Left lobe of liver (tissue), 2 donors: Measurements from ENCODE around the gene KDM6A. TPM values are rescaled to one million over a fixed set of nuclear protein-coding genes. Genes with fewer than 3 reads are reported as not detected.
A peak's percentile ranks its signal among the peaks of the same experiment; 100 is the strongest.
"Not testable (repeated sequence)": the region's sequence is repeated elsewhere in the genome, so short reads cannot be mapped to it uniquely, and the experiment has no call there.

Source experiments
- ATAC-seq: fragments of 200-7000 bp; cut with Tn5 transposase; one replicate; pipeline ENCODE4 v1.9.1; 2020; ENCODE audit warnings: mild to moderate bottlenecking, moderate library complexity
- DNase-seq: peaks from one replicate; pipeline ENCODE4 v3.0.0-alpha.2; 2020; ENCODE audit warnings: low spot score
- total RNA-seq: library from RNA; stranded (reverse); gene quantifications from one replicate; pipeline ENCODE4 v1.2.1, GENCODE V29; 2021
- donor health status: DM: no; HTN: no; CAD: no; lungs with moderate emphysema.
- donor health status: DM: no; HTN: yes; CAD: no.

Gene KDM6A
- total RNA-seq, 1 donor from 2014 or later: 8.4 TPM

DNA sequence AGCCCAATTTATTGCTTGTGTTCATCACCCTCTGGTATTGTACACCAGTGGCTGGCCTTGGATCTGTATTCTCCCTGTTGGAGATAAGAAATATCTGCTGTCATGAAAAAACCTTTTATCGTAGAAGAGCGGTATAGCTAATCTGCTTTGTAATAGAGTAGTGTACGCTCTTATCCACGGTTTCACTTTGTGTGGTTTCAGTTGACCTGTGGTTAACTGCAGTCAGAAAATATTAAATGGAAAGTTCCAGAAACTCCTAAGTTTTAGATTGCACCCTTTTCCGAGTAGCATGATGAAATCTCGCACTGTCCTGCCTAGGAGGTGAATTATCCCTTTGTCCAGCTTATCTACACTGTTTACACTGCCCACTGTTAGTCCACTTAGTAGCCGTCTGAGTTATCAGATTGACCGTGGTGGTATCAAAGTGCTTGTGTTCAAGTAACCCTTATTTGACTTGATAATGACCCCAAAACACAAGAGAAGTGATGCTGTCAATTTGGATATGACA, 42.4 kb downstream of the KDM6A start:
- peak; percentile 86 for ATAC-seq

DNA sequence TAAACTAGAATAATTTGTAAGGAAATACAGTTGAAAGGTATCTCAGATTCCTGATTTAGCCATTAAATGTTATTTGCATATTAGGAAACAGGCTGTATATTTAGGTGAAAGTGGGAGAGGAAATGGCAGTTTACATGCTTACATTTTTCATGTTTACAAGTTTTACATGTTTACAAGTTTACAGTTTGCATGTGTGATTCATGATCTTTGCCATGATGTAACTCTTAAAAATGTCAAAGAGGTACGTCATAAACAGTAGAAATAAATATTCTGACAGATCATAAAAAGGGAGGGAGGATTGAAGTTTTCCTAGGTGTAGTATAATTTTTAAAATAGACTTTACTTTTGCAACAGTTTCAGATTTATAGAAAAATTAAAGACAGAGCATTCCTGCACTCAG, 45.7 kb downstream of the KDM6A start:
- no peak for ATAC-seq
- DNase-seq: no peak

More for the DNA sequence above, 42.4 kb downstream of the KDM6A start:
- DNase-seq: no peak

DNA sequence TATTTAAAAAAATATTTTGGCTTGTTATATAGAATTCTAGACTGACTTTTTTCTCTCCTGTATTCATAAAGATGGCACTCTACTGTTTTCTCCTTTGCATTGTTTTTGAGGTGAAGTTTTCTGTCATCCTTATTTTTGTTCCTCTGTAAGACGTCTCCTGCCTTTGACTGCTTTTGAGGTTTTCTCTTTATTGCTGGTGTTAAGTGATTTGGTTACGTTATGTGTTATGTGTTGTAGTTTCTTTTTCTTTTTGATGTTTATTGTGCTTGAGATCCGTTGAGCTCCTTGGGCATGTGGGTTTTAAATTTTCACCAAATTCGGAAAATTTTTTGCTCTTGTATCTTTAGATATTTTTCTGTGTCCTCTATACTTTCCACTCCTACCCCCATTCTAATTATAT, 50.0 kb downstream of the KDM6A start:
- no peak for DNase-seq
- ATAC-seq: no peak

DNA sequence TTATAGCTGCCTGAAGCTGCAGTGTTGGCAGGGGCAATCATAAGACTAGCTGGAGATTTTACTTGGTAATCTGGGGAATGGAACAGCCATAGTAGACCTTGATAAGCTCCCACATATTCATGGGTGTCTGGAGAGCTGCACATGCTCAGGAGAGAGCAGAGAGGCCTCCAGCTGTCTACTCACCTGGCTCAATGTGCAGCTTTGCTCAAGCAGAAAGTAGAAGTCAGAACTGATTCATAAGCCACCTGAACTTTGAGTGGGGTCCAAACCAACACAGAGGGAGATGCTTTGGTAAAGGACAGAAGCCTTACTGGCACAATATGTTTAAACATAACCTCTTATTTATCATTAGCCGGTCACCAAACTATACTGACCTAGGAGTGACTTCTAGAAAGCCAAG, 54.4 kb downstream of the KDM6A start:
- ATAC-seq (peak; percentile 50), DNase-seq (no peak)

DNA sequence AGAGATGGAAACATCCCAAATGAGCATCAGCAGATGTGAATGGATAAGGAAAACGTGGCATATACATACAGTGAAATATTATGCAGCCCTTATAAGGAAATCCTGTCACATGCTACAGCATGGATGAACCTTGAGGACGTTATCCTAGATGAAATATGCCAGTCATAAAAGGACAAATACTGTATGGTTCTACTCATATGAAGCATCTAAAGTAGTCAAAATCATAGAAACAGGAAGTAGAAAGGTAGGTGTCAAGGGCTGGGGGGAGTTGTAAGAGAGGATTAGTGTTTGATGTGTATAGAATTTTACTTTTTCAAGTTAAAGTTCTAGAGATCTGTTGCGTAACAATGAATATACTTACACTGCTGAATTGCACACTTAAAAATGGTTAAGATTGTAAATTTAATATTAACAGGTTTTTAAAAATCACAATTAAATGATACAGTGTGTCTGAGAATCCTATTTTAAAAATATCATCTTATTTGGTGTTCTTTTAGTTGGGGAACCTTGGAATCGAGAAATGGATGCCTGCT, 58.5 kb downstream of the KDM6A start:
- ATAC-seq (no peak), DNase-seq (no peak)

DNA sequence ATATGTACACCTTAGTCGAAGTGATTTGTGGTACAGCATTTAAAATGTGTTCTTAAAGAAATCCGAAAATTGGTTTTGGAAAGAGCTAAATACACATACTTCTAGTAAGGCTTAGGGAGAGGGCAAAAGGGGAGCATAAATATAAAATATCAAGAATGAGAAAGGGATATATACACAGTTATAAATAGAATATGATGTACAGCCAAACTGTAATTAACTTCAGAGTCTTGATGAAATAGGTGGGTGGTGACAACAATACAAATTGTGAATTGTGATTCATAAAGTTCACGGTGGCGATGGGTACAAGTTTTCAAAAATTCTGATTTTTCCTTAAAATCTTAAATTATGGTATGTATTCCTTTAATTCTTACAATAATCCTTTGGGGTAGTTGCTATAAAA, 62.2 kb downstream of the KDM6A start:
- DNase-seq (no peak), ATAC-seq (no peak)

DNA sequence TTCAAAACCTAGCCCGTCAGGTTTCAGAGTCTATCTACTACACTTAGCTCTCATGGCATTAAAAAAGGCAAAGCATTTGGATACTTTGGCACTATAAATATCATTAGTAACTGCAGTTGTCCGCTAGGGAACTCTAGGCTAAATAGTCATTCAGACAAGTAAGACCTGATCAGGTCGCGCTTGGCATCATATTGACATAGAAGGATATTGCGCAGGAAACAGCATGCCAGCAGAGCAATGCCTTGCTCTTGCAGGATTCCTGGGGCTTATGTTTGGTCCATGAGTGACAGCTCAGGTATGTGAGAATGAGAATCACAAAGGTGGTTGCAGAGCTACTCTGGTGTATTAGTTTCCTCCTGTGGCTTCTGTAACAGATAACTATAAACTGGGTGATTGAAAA, 62.7 kb downstream of the KDM6A start:
- ATAC-seq: peak; percentile 29

DNA sequence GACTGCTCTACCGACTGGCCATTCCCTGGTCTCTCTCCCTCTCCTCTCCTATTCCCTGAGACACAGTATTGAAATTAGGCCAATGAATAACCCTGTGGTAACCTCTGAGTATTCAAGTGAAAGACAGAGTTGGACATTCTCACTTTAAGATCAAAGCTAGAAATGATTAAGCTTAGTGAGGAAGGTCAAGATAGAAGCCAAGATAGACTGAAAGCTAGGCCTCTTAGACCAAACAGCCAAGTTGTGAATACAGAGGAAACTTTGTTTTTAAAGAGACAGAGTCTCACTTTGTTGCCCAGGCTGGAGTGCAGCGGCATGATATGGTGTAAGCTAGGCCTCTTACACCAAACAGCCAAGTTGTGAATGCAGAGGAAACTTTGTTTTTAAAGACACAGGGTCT, 64.6 kb downstream of the KDM6A start:
- no peak for ATAC-seq
- no peak for DNase-seq

More for the DNA sequence above, 62.7 kb downstream of the KDM6A start:
- DNase-seq: no peak

DNA sequence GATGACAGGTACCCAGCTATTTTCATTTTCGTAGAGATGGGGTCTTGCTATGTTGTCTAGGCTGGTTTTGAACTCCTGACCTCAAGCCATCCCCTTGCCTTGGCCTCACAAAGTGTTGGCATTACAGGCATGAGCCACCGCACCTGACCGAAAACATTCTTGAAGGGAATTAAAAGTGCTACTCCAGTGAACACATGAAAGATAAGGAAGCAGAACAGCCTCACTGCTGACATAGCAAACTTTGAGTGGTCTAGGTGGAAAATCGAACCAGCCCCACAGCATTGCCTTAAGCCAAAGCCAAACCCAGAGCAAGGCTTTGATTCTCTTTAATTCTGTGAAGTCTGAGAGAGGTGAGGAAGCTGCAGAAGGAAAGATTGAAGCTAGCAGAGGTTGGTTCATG, 65.1 kb downstream of the KDM6A start:
- ATAC-seq (no peak), DNase-seq (no peak)

DNA sequence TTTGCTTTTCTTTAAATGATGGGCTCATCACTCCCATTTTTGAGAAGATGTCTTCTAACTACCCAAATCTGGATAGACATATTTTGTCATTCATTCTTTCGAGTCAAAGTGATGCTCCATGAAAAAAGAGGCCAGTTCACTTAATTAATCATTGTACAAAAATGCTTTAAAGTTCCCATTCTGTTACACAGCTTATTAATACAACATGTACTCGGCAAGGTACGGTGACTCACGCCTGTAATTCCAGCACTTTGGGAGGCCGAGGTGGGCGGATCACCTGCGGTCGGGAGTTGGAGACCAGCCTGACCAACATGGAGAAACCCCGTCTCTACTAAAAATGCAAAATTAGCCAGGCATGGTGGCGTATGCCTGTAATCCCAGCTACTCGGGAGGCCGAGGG, 67.6 kb downstream of the KDM6A start:
- DNase-seq, ATAC-seq: not testable (repeated sequence)

DNA sequence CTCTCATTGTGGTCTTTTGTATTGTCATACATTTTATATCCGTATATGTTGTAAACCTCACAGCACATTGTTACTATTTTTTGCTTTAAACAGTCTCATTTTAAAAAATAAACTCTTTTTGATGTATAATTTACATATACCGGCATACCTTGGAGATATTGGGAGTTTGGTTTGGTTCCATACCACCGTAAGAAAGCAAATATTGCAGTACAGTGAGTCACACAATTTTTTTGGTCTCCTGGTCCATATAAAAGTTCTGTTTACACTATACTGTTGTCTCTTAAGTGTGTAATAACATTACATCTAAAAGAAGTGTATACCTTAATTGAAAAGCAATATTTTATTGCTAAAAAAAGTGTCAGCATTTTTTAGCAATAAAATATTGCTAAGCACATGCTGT, 70.0 kb downstream of the KDM6A start:
- DNase-seq: no peak
- ATAC-seq: no peak

DNA sequence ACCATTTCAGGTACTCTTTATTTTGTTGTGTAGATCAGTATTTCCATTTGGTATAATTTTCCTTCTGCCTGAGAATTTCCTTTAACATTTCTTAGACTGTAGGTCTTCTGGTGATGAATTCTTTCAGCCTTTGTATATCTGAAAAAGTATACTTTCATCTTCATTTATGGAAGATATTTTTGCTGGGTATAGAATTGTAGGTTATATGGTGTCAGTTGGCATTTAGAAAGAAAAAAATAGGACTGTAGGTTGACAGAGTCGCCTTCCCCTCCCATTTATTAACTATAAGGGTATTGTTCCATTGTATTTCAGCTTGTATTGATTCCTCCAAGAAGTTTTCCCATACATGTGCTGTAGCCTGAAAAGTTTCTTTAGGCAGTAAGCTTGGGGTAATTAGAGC, 71.9 kb downstream of the KDM6A start:
- ATAC-seq: no peak
- no peak for DNase-seq

DNA sequence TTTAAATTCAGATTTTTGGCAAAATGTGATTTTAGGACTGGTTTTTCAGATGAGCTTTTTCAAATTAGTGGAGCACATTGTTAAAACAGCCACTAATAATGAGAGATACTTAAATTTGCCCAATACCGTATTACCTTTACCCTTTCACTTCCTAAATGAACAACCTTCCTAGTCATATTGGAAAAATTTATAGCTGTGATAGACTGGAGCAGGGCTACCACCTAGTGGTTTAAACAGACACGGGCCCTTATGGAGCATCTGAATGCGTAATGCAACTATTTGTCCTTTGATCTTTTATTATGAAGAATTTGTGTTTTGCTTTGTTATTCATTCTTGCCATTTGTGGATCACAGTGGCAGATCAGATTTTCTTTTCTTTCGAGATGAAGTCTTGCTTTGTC, 72.7 kb downstream of the KDM6A start:
- DNase-seq (no peak), ATAC-seq (peak; percentile 66)

DNA sequence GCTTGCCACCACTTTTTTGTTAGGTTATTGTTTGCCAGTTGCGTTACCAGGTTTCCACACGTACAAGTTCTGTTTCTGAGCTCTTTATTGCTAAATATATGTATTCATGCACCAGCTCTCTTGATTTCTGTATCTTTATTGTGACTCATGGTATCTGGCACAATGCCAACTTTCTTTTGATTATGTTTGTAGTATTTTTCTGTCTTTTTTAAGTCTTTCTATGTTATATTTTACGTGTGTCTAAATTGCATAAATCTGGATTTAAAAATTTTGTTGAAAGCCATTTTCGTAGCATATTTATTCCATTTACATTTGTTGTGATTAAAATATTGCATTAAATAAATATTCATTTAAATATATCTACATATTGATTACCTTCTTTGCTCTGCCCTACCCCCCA, 73.8 kb downstream of the KDM6A start:
- DNase-seq: no peak
- no peak for ATAC-seq

DNA sequence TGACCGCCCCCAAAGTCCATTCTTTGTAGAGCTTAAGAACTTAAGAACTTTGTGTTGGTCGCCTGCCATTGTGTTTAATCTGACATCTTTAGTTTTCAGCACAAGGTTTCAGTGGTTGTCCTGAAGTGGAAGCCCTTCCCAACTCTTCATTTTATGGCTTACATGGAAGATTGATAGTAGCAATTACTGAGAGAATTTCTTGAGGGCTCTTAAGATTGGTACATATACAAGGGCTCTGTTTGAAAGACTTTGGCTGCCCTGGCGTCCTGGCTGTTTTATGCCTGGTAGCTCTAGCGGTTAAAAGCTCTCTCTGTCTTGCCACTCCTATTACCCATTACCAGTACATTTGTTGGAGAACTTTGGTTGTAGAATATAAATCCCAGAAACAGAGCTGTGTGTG, 75.0 kb downstream of the KDM6A start:
- DNase-seq (no peak), ATAC-seq (no peak)

DNA sequence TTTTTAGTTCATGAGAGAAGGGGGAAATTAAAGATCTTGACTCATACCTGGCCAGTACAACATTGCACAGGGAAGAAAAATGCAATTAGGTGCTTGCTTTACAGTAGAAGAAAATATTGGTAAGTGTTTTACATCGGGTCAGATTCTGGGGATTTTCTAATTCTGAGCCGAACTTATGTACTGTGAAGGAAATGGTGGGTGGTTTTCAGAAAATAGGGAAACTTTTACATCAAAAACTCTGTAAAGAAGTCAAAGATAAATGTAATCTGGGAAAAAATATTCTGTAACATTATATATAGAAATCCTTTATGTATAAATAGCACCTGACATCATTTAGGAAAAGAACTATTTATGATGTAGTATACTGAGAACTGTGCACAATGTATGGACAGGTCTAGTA, 75.4 kb downstream of the KDM6A start:
- ATAC-seq (no peak), DNase-seq (no peak)

DNA sequence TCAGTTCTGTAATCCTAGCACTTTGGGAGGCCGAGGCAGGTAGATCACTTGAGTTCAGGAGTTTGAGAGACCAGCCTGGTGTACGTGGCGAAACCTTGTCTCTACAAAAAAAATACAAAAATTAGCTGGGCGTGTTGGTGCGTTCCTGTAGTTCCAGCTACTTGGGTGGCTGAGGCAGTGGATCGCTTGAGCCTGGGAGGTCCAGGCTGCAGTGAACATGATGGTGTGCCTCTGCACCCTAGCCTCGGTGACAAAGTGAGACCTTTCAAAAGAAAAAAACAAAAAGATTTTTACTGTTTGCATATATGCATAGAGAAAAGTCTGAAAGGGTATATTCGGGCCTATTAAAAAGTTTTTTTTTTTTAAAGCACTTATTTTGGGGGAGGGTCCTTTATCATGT, 76.1 kb downstream of the KDM6A start:
- DNase-seq: no peak
- ATAC-seq: no peak

DNA sequence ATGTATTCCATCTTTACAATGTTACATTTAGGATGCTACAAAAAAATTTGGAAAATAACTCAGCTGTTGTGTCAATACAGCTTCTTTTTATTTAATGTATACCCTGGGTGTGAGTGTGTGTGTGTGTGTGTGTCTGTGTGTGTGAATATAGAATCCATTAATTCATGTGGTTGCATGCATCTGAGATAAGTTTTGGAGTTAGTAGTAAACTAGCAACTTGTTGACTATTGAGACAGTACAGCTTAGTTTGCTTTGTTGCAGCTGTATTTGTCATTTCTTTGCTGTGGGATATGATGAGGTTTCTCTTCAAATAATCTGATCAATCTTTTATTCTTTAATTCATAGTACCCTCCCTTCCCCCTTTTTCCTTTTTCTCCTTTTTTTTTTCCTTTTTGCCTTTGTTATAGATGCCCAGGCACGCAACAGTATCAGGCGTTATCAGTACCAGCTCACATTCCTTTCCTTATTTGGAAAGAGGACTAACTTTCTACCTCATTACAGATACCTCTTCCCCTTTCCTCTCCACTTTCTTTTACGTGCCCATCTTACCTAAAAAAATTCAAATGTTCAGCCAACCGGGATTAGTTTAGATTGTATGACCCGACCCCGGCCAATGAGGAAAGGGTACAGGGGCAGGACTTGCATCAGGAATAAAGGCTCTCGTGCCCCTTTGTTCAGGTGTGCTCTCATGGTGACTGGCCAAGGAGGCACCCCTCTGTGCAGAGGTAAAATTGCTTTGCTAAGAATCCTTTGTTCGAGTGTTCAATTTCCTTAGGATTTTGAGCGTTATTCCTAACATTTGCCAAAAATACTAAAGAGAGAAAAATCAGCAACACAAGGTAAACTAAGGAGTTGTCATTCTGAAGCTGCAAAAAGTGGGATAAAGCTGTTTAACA, 77.7 kb downstream of the KDM6A start:
- not testable (repeated sequence) for DNase-seq, ATAC-seq

DNA sequence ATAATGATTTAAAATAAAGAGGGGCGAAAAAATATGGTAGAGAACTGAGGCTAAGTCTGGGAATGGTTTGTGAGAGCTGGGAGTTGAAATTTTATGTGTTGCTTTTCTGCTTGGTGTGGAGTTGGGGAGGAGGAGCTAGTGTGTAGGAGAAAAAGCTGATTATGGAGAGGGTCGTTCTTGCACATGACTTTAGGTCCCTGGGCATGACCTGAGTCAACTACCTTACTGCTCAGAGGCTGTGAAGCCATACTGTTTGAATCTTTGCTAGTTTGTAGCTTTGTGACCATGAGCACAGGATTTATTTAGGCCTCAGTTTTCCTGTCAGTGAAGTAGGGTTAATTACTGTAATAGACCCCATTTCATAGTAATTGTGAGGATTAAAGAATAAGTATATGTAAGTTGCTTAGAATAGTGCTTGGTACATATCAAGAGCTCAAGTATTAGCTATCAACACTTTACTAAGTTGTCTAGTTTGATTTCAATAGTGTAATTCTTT, 78.6 kb downstream of the KDM6A start:
- ATAC-seq (no peak), DNase-seq (no peak)

DNA sequence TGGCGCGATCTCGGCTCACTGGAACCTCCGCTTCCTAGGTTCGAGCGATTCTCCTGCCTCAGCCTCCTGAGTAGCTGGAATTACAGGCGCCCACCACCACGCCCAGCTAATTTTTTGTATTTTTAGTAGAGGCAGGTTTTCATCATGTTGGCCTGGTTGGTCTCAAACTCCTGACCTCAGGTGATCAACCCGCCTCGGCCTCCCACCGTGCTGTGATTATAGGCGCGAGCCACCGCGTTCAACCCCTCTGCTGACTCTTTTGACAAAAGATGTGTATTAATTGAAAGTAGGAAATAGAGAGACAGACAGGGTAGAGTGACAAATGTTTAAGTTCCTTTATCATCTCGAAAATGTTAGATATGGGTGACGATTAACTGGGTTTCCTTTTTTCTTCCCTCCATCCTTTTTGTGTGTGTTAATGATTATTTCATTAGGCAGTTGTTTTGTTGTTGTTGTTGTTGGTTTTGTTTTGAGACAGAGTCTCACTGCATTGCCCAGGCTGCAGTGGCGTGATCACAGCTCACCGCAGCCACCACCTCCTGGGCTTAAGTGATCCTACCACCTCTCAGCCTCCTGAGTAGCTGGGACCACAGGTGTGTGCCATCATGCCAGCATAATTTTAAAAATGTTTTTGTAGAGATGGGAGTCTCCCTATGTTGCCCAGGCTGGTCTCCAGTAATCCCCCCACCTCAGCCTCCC, 79.5 kb downstream of the KDM6A start:
- no peak for ATAC-seq
- no peak for DNase-seq

DNA sequence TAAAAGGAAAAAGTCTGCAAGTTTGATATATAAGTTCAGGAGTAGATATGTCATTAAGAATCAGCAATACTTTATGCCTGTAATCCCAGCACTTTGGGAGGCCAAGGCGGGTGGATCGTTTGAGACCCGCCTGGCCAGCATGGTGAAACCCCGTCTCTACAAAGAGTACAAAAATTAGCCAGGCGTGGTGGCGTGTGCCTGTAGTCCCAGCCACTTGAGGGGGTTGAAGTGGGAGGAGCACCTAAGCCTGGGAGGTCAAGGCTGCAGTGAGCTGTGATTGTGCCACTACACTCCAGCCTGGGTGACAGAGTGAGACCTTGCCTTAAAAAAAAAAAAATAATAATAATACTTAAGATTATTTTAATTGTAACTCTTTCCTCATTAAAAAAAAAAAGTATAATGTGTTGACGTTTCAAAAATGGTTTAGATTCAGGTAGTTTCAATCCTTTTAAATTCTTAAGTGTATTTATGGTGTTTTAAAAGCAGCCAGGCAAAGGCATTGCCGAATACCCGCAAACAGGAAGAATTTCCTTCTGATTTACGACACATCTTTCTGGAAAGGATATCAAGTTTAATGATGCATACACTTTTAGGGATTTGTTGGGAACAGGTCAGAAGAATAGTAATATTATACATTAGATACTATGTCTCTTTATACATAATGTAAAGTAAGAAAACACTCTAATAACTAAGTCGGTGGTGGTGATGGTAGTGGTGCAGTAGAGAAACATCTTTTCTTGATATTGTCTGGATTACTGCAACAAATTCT, 80.9 kb downstream of the KDM6A start:
- DNase-seq: no peak
- ATAC-seq: no peak
